Activated T-helper 1 cell treated with anti-CD3 and anti-CD28 coated beads, Interleukin-12 subunit alpha, Interleukin-12 subunit beta, Interleukin-2, Interleukin-4 antibody, amounts not matched to agents 30 ng/mL and 10 ng/mL and 1 ng/mL, durations not matched to agents 14 hours and 24 hours and 36 hours (primary cell): ENCODE data around the gene SDHD. TPM values are rescaled to one million over a fixed set of nuclear protein-coding genes. Genes with fewer than 3 reads are reported as not detected.
"Not testable (repeated sequence)": the region's sequence is repeated elsewhere in the genome, so short reads cannot be mapped to it uniquely, and the experiment has no call there.

ENCODE experiments used
- DNase-seq: peaks from one replicate; pipeline ENCODE4 v3.0.0; 2021; ENCODE audit warnings: low spot score
- H3K27ac Mint-ChIP-seq: one replicate; pipeline ENCODE4 v1.8.0; 2021; ENCODE audit warnings: mild to moderate bottlenecking, mixed read lengths
- H3K27me3 Mint-ChIP-seq: one replicate; pipeline ENCODE4 v1.8.0; 2022; ENCODE audit warnings: mild to moderate bottlenecking, moderate library complexity, mixed read lengths; ENCODE audit not compliant: insufficient read depth
- H3K36me3 Mint-ChIP-seq: one replicate; pipeline ENCODE4 v1.8.0; 2021; ENCODE audit warnings: low read depth, mixed read lengths
- H3K4me1 Mint-ChIP-seq: one replicate; pipeline ENCODE4 v1.8.0; 2021; ENCODE audit warnings: low read depth, mixed read lengths
- H3K4me3 Mint-ChIP-seq: one replicate; pipeline ENCODE4 v1.8.0; 2021; ENCODE audit warnings: mild to moderate bottlenecking, moderate library complexity, mixed read lengths
- H3K9me3 Mint-ChIP-seq: one replicate; pipeline ENCODE4 v1.8.0; 2021; ENCODE audit warnings: mixed read lengths
- intact Hi-C: fragments of 100-400 bp; cut with micrococcal nuclease; formaldehyde crosslinking; loops from one replicate; pipeline ENCODE4 v1.15.1; 2024
- total RNA-seq: library from RNA; stranded (reverse); gene quantifications from 2 replicates; pipeline ENCODE4 v1.2.3, GENCODE V29; 2022

The SDHD gene
- total RNA-seq, 1 donor from 2014 or later: 98.0 TPM

- Mint-ChIP-seq H3K4me3 (peak within 1 kb of the TSS; percentile 94), H3K9me3 (no peaks in the 10 kb centered on the region), H3K27me3 (no peaks in the 10 kb centered on the region), H3K36me3 (peaks cover 18% of the 10 kb centered on the region), H3K27ac (peak within 1 kb of the TSS; percentile 95), H3K4me1 (peaks cover 39% of the 10 kb centered on the region)
- DNase-seq: peak; percentile 77
- intact Hi-C loops: loop anchor here (1.0 to 5.0 kb wide), 7 partner anchors 8 to 1698 kb away; partner anchors contain the start of genes ALG9, CFAP68, DLAT and FDXACB1
Measured at GRCh38 chr11:112073941-112074811, 12.5 kb upstream of the SDHD start, which contains the start of the genes NKAPD1 and PIH1D2. Gene NKAPD1, plus strand, starts transcription at chr11:112074299. Its CDS starts 1,276 bp downstream, at chr11:112075575. Gene PIH1D2, minus strand, starts transcription at chr11:112074017. Its CDS starts 843 bp downstream, at chr11:112073174.

DNA sequence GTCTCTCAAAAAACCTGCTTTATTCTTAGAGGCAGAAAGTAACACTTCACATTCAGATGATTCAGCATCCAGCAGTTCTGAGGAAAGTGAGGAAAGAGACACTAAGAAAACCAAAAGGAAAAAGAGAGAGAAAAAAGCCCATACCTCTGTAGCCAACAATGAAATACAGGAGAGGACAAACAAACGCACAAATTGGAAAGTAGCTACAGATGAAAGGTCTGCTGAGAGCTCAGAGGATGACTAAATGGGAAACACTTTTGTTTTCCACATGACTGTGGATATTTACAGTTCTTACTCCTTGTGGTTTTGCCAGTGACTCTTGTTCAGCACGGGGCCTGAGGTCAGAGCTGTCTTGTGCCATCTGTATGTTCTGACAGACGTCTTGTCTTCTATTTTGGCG is 3.9 kb upstream of the SDHD start:
- Mint-ChIP-seq H3K36me3 (peaks cover 69% of the 10 kb centered on the region), H3K4me3 (peak overlapping the region; percentile 12), H3K4me1 (peaks cover 54% of the 10 kb centered on the region), H3K27me3 (no peaks in the 10 kb centered on the region), H3K9me3 (no peaks in the 10 kb centered on the region), H3K27ac (peak overlapping the region; percentile 84)
- DNase-seq: no peak
- intact Hi-C loops: loop anchor here (1.0 kb wide), 2 partner anchors 8 to 25 kb away; partner anchors contain the start of genes NKAPD1 and PIH1D2

- intact Hi-C loops: loop anchor here (1.0 to 5.0 kb wide), 11 partner anchors 12 to 1228 kb away; partner anchors contain the start of genes ALG9, CFAP68, DLAT and FDXACB1
- H3K27ac Mint-ChIP-seq: peak overlapping the region; percentile 96
- DNase-seq: peak; percentile 38
- H3K4me3 Mint-ChIP-seq: peak overlapping the region; percentile 99
- H3K27me3 Mint-ChIP-seq: no peaks in the 10 kb centered on the region
- no peaks in the 10 kb centered on the region for H3K9me3 Mint-ChIP-seq
- H3K4me1 Mint-ChIP-seq: peaks cover 68% of the 10 kb centered on the region
- peaks cover 71% of the 10 kb centered on the region for H3K36me3 Mint-ChIP-seq
Measured at GRCh38 chr11:112085822-112086421, 751 bp upstream of the SDHD start.

DNA sequence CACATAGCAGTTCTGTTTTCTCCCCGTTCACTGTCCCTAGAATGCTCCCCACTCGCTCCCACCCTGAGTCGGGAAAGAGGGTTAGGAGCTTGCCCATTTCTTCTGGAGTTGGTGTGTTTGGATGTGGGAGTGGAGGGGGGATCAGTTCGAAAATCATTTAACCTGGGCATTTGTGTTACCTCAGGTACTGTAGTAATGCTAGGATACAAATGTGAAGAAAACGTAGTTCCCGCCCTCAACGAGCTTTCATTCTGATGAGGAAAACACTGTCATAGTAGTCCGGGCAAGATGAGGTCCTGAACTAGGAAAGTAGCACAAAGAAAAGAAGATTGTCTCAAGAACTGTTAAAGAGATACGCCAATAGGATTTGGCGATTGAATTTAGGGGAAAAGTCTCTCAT is 539 bp downstream of the SDHD start:
- H3K36me3 Mint-ChIP-seq: peaks cover 76% of the 10 kb centered on the region
- intact Hi-C loops: loop anchor here (2.0 to 5.0 kb wide), 4 partner anchors 194 to 485 kb away; partner anchors contain the start of genes ALG9, PPP2R1B and SIK2
- H3K4me3 Mint-ChIP-seq: peak overlapping the region; percentile 99
- H3K27ac Mint-ChIP-seq: peak overlapping the region; percentile 96
- H3K9me3 Mint-ChIP-seq: no peaks in the 10 kb centered on the region
- peaks cover 60% of the 10 kb centered on the region for H3K4me1 Mint-ChIP-seq
- DNase-seq: no peak
- H3K27me3 Mint-ChIP-seq: no peaks in the 10 kb centered on the region

DNA sequence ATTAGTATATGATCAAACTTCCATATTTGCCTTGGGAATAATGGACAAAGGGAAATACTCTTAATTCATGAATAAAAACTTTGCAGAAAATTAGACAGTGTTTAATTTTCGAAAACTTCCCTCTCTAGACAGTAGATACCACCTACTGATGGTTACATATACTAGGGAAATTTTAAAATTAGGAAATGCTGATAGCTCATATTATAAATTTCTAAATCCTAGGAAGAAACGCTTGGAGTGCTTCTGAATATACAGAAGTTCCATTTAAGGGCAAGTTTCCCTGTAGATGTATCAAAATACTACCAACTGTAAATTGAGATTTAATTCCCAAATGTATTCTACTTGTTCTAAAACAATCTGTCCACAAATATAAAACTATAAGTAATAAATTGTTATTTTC is 8.6 kb downstream of the SDHD start:
- intact Hi-C loops, H3K27ac Mint-ChIP-seq, DNase-seq, H3K4me1 Mint-ChIP-seq, H3K27me3 Mint-ChIP-seq, H3K4me3 Mint-ChIP-seq, H3K9me3 Mint-ChIP-seq: not testable (repeated sequence)
- peaks cover 28% of the 10 kb centered on the region for H3K36me3 Mint-ChIP-seq

DNA sequence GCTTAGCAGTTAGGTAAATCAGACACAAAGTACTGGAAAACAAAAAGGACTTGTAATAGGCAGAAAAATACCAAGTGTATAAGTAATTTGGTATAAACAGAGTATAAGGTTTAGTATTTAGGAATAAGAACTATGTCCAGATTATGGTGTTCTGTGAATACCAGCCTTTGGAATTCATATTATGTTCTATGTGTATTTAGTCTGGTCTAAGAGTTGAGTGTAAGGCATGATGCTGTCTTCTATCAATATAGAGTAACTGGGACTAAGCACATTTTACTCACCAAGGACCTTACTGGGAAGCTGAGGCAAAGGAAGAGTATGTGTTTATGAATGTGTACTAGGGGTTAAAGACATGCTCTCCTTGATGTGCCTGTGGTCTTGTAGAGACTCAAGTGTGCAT is 9.5 kb downstream of the SDHD start:
- Mint-ChIP-seq H3K4me1 (peaks cover 5% of the 10 kb centered on the region), H3K4me3 (no peak overlapping the region), H3K27me3 (no peaks in the 10 kb centered on the region), H3K27ac (no peak overlapping the region), H3K9me3 (no peaks in the 10 kb centered on the region), H3K36me3 (peaks cover 22% of the 10 kb centered on the region)
- intact Hi-C loops: no loop called here
- DNase-seq: no peak

DNA sequence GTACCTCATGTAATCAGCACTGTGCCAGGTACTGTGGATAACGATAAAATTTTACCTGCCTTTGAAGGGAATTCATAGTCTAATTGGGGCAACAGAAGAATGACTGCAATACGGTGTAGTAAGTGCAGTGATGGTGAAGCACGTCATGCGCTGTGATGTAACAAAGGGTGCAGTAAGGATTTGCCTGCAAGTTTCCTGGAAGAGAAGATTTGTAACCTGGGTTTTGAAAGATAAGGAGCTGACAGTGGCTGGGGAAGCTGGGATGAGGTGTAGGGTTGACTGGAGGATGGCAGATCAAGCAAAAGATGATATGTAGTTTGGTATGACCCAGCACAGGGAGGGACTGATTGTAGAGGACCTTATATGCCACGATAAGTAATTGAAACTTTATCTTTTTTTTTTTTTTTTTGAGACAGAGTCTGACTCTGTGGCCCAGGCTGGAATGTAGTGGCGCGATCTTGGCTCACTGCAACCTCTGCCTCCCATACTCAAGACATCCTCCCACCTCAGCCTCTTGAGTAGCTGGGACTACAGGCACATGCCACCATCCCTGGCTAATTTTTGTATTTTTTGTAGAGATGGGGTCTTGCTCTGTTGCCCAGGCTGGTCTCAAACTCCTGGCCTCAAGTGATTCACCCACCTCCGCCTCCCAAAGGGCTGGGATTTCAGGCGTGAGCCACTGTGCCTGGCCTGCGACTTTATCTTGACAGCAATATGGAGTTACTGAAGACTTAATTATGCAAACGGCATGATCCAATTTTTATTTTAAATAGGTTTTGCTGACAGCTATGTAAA is 11.3 kb downstream of the SDHD start:
- Mint-ChIP-seq H3K4me3 (no peak overlapping the region), H3K27me3 (no peaks in the 10 kb centered on the region), H3K27ac (no peak overlapping the region), H3K36me3 (peaks cover 11% of the 10 kb centered on the region), H3K9me3 (no peaks in the 10 kb centered on the region), H3K4me1 (peaks cover 5% of the 10 kb centered on the region)
- DNase-seq: no peak
- intact Hi-C loops: no loop called here

- H3K36me3 Mint-ChIP-seq: peaks cover 8% of the 10 kb centered on the region
- peaks cover 5% of the 10 kb centered on the region for H3K4me1 Mint-ChIP-seq
- no peaks in the 10 kb centered on the region for H3K9me3 Mint-ChIP-seq
- no peak overlapping the region for H3K27ac Mint-ChIP-seq
- intact Hi-C loops: no loop called here
- no peak overlapping the region for H3K4me3 Mint-ChIP-seq
- DNase-seq: no peak
- H3K27me3 Mint-ChIP-seq: no peaks in the 10 kb centered on the region
Measured at GRCh38 chr11:112100462-112100861, 13.8 kb downstream of the SDHD start.

DNA sequence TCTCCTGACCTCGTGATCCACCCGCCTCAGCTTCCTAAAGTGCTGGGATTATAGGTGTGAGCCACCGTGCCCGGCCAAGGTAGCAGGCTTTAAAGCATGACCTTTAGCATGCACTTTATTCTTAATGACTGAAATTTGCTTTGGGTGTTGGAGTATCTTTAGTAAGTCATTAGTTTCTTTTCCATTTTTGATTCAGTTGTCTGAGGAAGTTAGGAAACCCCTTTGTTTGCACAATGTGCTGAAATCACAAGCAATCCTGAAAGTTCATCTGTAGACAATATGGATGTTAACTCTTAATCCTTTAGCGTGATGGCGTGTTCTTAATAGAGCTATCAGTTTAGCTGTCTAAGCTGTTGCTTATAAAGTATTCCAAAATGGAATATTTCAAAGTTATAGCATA is 16.8 kb downstream of the SDHD start:
- H3K4me3 Mint-ChIP-seq: no peak overlapping the region
- H3K27me3 Mint-ChIP-seq: no peaks in the 10 kb centered on the region
- H3K9me3 Mint-ChIP-seq: no peaks in the 10 kb centered on the region
- H3K27ac Mint-ChIP-seq: no peak overlapping the region
- no peaks in the 10 kb centered on the region for H3K4me1 Mint-ChIP-seq
- H3K36me3 Mint-ChIP-seq: peaks cover 4% of the 10 kb centered on the region
- no peak for DNase-seq
- intact Hi-C loops: no loop called here

- DNase-seq: no peak
- H3K36me3 Mint-ChIP-seq: peaks cover 2% of the 10 kb centered on the region
- no peaks in the 10 kb centered on the region for H3K27me3 Mint-ChIP-seq
- H3K4me3 Mint-ChIP-seq: no peak overlapping the region
- no peak overlapping the region for H3K27ac Mint-ChIP-seq
- intact Hi-C loops: no loop called here
- H3K4me1 Mint-ChIP-seq: no peaks in the 10 kb centered on the region
- H3K9me3 Mint-ChIP-seq: no peaks in the 10 kb centered on the region
Measured at GRCh38 chr11:112106070-112106469, 19.4 kb downstream of the SDHD start.

DNA sequence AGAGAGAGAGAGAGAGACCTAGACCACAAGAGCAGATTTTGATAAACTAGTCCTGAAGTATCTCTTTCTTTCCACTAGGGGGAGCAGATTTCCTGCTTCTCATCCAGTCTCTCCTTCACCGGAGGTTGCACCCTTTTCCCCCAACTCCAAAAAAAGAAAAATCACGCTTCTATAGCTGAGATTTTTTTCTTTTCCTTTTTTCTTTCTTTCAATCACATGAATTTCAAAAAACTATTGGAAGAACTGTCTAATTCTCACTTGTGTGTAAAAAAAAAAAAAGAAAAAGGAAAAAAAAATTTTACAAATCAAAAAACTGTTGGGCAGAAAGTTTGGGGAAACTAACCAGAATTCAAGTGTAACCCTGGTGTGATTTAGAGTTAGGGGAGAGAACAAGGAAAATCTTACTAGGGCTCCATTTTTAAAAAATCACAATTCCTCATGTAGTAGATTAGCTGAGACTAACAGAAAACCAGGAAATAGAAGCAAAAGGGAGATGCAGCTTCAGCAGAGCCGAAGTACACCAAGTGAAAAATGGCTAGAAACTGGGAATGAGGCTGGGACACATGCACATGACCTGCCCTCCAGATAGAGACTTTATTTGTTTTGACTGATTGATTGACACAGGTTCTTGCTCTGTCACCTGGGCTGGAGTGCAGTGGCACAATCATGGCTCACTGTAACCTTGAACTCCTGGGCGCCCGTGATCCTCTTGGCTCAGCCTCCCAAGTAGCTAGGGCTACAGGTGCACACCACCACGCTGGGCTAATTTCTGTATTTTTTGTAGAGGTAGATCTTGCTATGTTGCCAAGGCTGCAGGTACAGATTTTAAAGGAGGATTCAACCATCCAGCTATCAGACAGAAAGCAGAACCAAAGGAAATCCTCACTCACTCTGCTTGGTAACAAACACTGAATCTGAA is 27.1 kb downstream of the SDHD start:
- Mint-ChIP-seq H3K4me1 (no peaks in the 10 kb centered on the region), H3K36me3 (peaks cover 2% of the 10 kb centered on the region), H3K4me3 (no peak overlapping the region), H3K27ac (no peak overlapping the region), H3K27me3 (no peaks in the 10 kb centered on the region), H3K9me3 (no peaks in the 10 kb centered on the region)
- DNase-seq: no peak
- intact Hi-C loops: loop anchor here (1.0 kb wide), 2 partner anchors 62 to 167 kb away; partner anchors contain the start of gene BCO2

DNA sequence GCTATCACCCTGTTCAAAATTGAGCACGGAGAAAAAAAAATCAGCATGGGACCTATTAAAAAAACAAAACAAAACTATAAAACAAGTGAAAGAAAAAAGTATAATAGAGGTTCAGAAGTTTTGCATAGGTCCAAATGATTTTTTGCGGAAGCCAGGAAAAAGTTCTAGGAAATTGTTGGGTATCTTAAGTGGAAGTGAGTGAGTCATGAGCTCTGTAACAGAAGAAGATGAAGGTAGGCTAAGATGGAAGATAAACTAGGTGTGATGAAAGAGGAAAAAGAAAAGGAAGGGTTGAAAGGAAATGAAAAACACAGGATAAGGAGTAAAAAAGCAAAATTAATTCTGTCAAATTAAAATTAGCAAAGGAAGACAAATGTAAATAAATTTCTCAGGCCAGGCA is 27.8 kb downstream of the SDHD start:
- H3K27ac Mint-ChIP-seq: no peak overlapping the region
- H3K9me3 Mint-ChIP-seq: no peaks in the 10 kb centered on the region
- H3K4me1 Mint-ChIP-seq: no peaks in the 10 kb centered on the region
- no peak overlapping the region for H3K4me3 Mint-ChIP-seq
- H3K27me3 Mint-ChIP-seq: no peaks in the 10 kb centered on the region
- intact Hi-C loops: no loop called here
- peaks cover 2% of the 10 kb centered on the region for H3K36me3 Mint-ChIP-seq
- DNase-seq: no peak
